ENCODE data around the gene KRT2. TPM values are rescaled to one million over a fixed set of nuclear protein-coding genes. Genes with fewer than 3 reads are reported as not detected.

KRT2 gene
- total and polyA plus RNA-seq, 10 donors: 0.07 to 0.52 (median 0.34) TPM; not detected in 4

- H3K4me1 ChIP-seq: peaks cover 0 to 6% (median 0%) of the 10 kb centered on the region in 6 donors
- no peak for TF ChIP-seq POLR2A (IDR thresholded peaks at IDR 0.05)
- TF ChIP-seq, protein P1, sequence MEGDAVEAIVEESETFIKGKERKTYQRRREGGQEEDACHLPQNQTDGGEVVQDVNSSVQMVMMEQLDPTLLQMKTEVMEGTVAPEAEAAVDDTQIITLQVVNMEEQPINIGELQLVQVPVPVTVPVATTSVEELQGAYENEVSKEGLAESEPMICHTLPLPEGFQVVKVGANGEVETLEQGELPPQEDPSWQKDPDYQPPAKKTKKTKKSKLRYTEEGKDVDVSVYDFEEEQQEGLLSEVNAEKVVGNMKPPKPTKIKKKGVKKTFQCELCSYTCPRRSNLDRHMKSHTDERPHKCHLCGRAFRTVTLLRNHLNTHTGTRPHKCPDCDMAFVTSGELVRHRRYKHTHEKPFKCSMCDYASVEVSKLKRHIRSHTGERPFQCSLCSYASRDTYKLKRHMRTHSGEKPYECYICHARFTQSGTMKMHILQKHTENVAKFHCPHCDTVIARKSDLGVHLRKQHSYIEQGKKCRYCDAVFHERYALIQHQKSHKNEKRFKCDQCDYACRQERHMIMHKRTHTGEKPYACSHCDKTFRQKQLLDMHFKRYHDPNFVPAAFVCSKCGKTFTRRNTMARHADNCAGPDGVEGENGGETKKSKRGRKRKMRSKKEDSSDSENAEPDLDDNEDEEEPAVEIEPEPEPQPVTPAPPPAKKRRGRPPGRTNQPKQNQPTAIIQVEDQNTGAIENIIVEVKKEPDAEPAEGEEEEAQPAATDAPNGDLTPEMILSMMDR (IDR thresholded peaks at IDR 0.05 in 8 of 11, conservative IDR thresholded peaks at IDR 0.05 in 3 of 11): no peak
- TF ChIP-seq POLR2AphosphoS5 (IDR thresholded peaks at IDR 0.05): no peak
- H3K9me3 ChIP-seq: no peaks in the 10 kb centered on the region
- peaks cover 0 to 49% (median 14%) of the 10 kb centered on the region in 7 donors for H3K27me3 ChIP-seq (replicated peaks in 1 of 7)
- 36 to 86% (median 84%) methylated on average over 2 of the region's 2 CpGs for WGBS, 5 donors
- H3K4me3 ChIP-seq: no peak overlapping the region
- H3K36me3 ChIP-seq: no peaks in the 10 kb centered on the region
- intact Hi-C loops (cut with DNase I; ENCODE audit: low total_unique reads): no loop called here
- H3K27ac ChIP-seq: no peak overlapping the region
- DNase-seq: no peak
Observed at GRCh38 chr12:52603314-52603713, 48.7 kb downstream of the KRT2 start.

GRCh38 chr12:52602552-52602951 is 49.5 kb downstream of the KRT2 start:
- 89 to 98% (median 93%) methylated on average over 5 of the region's 5 CpGs for WGBS, 5 donors
- Histone ChIP-seq H3K36me3 (no peaks in the 10 kb centered on the region), H3K27ac (no peak overlapping the region), H3K27me3 (replicated peaks in 1 of 7) (peaks cover 0 to 50% (median 14%) of the 10 kb centered on the region in 7 donors), H3K9me3 (no peaks in the 10 kb centered on the region), H3K4me1 (peaks cover 0 to 6% (median 0%) of the 10 kb centered on the region in 6 donors), H3K4me3 (no peak overlapping the region)
- intact Hi-C loops (cut with DNase I; ENCODE audit: low total_unique reads): no loop called here
- TF ChIP-seq POLR2A (IDR thresholded peaks at IDR 0.05) (no peak), POLR2AphosphoS5 (IDR thresholded peaks at IDR 0.05) (no peak)
- TF ChIP-seq, protein P1 (IDR thresholded peaks at IDR 0.05 in 8 of 11, conservative IDR thresholded peaks at IDR 0.05 in 3 of 11): no peak
- no peak for DNase-seq

- H3K4me3 ChIP-seq: no peak overlapping the region
- TF ChIP-seq POLR2AphosphoS5 (IDR thresholded peaks at IDR 0.05) (no peak), POLR2A (IDR thresholded peaks at IDR 0.05) (no peak)
- TF ChIP-seq, protein P1 (IDR thresholded peaks at IDR 0.05 in 8 of 11, conservative IDR thresholded peaks at IDR 0.05 in 3 of 11): no peak
- DNase-seq: no peak
- 63 to 84% (median 73%) methylated on average over 4 of the region's 4 CpGs for WGBS, 5 donors
- intact Hi-C loops (cut with DNase I; ENCODE audit: low total_unique reads): no loop called here
- H3K4me1 ChIP-seq: peaks cover 0 to 6% (median 0%) of the 10 kb centered on the region in 6 donors
- H3K27ac ChIP-seq: no peak overlapping the region
- no peaks in the 10 kb centered on the region for H3K36me3 ChIP-seq
- no peaks in the 10 kb centered on the region for H3K9me3 ChIP-seq
- H3K27me3 ChIP-seq (replicated peaks in 1 of 7): peaks cover 0 to 50% (median 14%) of the 10 kb centered on the region in 7 donors
Observed at GRCh38 chr12:52601671-52602070, 50.3 kb downstream of the KRT2 start.

DNA sequence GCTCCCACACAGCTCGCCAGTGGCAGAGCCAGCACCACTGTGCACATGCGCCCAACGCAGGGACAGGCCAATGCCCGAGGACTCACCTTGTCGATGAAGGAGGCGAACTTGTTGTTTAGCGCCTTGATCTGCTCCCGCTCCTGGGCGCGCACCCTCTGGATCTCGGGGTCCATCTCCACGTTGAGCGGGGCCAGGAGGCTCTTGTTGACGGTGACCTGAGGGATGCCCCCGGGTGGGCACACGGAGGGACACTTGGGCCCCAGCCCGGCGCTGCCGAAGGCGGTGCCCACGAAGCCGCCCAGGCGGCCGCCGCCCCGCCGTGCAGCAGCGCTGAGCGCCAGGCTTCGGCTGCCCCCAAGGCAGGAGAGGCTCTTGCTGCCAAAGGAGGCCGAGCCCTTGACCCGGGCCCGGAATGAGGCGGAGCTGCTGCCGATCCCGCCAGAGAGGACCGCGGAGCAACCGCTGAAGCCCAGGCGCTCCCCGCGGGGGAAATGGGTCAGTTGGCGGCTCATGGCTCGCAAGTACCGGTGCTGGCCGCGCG is 51.0 kb downstream of the KRT2 start, which contains the start of gene KRT72:
Gene KRT72 (minus strand): TSS at position 523 of the 541 bp plus-strand sequence. CDS start 11 bp downstream, at position 512.
- TF ChIP-seq POLR2AphosphoS5 (IDR thresholded peaks at IDR 0.05) (no peak), POLR2A (IDR thresholded peaks at IDR 0.05) (no peak)
- TF ChIP-seq, protein P1 (IDR thresholded peaks at IDR 0.05 in 8 of 11, conservative IDR thresholded peaks at IDR 0.05 in 3 of 11): no peak
- Histone ChIP-seq H3K4me1 (peaks cover 0 to 6% (median 0%) of the 10 kb centered on the region in 6 donors), H3K36me3 (no peaks in the 10 kb centered on the region), H3K27me3 (replicated peaks in 1 of 7) (peaks cover 0 to 50% (median 14%) of the 10 kb centered on the region in 7 donors), H3K9me3 (no peaks in the 10 kb centered on the region), H3K27ac (no peak within 1 kb of the TSS), H3K4me3 (peak within 1 kb of the TSS in 1 of 8 donors; percentile 3)
- intact Hi-C loops (cut with DNase I; ENCODE audit: low total_unique reads): no loop called here
- 29 to 60% (median 34%) methylated on average over 24 to 48 of the region's 48 CpGs for WGBS, 5 donors
- no peak for DNase-seq

Measured in spleen (tissue), 11 donors.